GM10248 (cell line): Measurements from ENCODE around the gene KCNH4.
A peak's percentile ranks its signal among the peaks of the same experiment; 100 is the strongest.

Experiments
- CTCF ChIA-PET: fragments of 300-600 bp; sonication (Branson Sonifier 250); formaldehyde crosslinking; extraction: SDS; loops from one replicate; lab custom pipeline; 2021; ENCODE audit warnings: antibody characterized with exemption; lab: Yijun Ruan, JAX
- POLR2A ChIA-PET: fragments of 350-650 bp; sonication (Branson Sonifier 250); formaldehyde crosslinking; extraction: SDS; loops from one replicate; lab custom pipeline; 2020; ENCODE audit warnings: antibody characterized with exemption; lab: Yijun Ruan, JAX
- DNase-seq: peaks from one replicate; pipeline ENCODE4 v3.0.0; 2012; ENCODE audit errors: extremely low spot score
- CTCF ChIP-seq: IDR thresholded peaks from 2 replicates; pipeline ENCODE4 v1.5.1; 2012; ENCODE audit warnings: mild to moderate bottlenecking, low read depth; ENCODE audit errors: extremely low read depth, missing control alignments, control extremely low read depth

The KCNH4 gene

DNA sequence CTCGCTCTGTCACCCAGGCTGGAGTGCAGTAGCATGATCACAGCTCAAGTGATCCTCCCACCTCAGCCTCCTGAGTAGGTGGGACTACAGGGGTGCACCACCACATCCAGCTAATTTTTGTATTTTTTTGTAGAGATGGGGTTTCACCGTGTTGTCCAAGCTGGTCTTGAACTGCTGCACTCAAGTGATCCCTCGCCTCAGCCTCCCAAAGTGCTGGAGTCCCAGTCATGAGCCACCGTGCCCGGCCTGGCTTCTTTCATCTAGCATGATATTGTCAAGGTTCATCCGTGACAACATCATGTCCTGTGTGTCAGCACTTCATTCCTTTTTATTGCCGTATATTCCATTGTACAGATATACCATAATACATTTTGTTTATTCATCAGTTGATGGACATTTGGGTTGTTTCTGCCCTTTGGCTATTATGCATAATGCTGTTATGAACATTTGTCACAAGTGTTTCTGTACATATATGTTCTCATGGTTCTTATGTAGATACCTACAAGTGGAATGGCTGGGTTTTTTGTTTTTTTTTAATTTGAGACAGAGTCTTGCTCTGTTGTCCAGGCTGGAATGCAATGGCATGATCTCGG, 16.7 kb upstream of the KCNH4 start:
- CTCF ChIA-PET = interaction anchor here (1.6 to 4.4 kb wide), 5 partner anchors 10 to 25 kb away, joined by 4 to 27 read pairs (median 5); partner anchors contain the start of gene HCRT
- TF ChIP-seq CTCF = no peak
- POLR2A ChIA-PET = no interaction called here
- DNase-seq = no peak

DNA sequence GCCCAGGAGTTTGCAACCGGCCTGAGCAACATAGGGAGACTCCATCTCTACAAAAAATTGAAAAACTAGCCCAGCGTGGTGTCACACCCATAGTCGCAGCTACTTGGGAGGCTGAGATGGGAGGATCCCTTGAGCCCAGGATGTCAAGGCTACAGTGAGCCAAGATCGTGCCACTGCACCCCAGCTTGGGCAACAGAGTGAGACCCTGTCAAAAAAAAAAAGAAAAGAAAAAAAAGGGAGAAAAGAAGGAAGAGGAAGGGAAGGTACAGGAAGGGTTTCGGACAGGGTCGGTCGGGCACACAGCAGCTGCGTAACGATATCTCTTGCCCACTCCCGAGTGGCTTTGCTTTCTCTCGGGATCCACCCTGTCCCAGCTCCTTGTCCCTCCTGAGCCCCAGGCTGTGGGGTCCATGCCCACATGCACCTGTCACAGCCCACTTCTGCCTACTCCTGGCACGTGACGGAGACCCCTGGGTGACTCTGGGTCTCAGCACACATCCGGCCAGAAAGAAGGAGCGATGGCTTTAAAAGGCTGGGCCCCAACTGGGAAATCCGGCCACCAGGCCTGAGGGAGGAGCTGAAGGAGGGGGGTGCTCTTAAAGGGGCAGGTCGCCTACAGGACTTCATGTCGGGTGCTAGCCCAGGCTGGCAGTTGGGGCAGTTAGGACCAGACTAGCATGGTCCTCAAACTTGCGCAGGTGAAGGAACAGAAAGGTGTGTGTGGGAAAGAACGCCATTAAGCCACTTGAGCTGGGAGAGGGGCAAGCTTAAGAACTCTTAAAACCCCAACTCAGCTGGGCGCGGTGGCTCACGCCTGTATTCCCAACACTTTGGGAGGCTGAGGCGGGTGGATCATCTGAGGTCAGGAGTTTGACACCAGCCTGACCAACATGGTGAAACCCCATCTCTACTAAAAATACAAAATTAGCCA, 13.3 kb upstream of the KCNH4 start, which contains the start of gene GHDC:
TSS of gene GHDC (minus strand) at position 526 of the 931 bp plus-strand sequence. CDS start 913 bp downstream, outside the sequence.
- POLR2A ChIA-PET = interaction anchor here (0.5 to 0.7 kb wide), 2 partner anchors 170 to 218 kb away, joined by 3 to 6 read pairs; no protein-coding TSS in a partner anchor
- CTCF ChIA-PET = interaction anchor here (1.0 to 4.4 kb wide), 10 partner anchors 8 to 209 kb away, joined by 3 to 27 read pairs (median 6); partner anchors contain the start of genes HCRT, KCNH4 and NKIRAS2
- DNase-seq = peak; percentile 90
- no peak for TF ChIP-seq CTCF

GRCh38 chr17:42193216-42193968, 12.4 kb upstream of the KCNH4 start:
- ChIA-PET CTCF (interaction anchor here (1.0 to 4.4 kb wide), 6 partner anchors 9 to 210 kb away, joined by 3 to 27 read pairs (median 16); partner anchors contain the start of genes HCRT and KCNH4), POLR2A (no interaction called here)
- DNase-seq = no peak
- no peak for TF ChIP-seq CTCF

GRCh38 chr17:42192189-42193126, 11.5 kb upstream of the KCNH4 start:
- DNase-seq = no peak
- POLR2A ChIA-PET = interaction anchor here (0.7 kb wide), 1 partner anchor 56 kb away, joined by 11 read pairs; no protein-coding TSS in a partner anchor
- no peak for TF ChIP-seq CTCF
- CTCF ChIA-PET = interaction anchor here (0.7 to 2.6 kb wide), 4 partner anchors 8 to 175 kb away, joined by 3 to 26 read pairs (median 14); partner anchors contain the start of genes DNAJC7, HCRT and KCNH4

DNA sequence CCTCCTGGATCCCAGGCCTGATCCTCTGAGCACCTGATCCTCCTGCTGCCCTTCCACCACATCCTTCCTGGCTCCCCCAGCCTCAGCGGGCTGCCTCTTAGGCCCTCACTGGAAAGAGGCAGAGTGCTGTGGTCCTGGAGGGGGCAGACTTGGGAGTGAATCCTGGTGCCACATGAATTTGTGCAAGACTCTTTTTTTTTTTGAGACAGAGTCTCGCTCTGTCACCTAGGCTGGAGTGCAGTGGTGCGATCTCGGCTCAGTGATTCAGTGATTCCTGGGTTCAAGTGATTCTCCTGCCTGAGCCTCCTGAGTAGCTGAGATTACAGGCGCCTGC, 10.3 kb upstream of the KCNH4 start:
- ChIA-PET POLR2A (no interaction called here), CTCF (interaction anchor here (1.2 to 1.7 kb wide), 4 partner anchors 10 to 171 kb away, joined by 4 to 9 read pairs (median 4); partner anchors contain the start of genes KCNH4 and NKIRAS2)
- TF ChIP-seq CTCF = no peak
- DNase-seq = no peak
